ENCODE measurements around the gene GNB5. TPM values are rescaled to one million over a fixed set of nuclear protein-coding genes. Genes with fewer than 3 reads are reported as not detected.

Gene GNB5
- total and polyA plus RNA-seq, 2 of the 13 experiments (the other 11 are each of a cell fraction or from before 2014, with no cell fraction given) = 13.7 to 14.4 TPM

- TF ChIP-seq CEBPZ (IDR thresholded peaks at IDR 0.05; ENCODE audit: low read length) (no peak), ZNF143 (CRISPR knock-in tag; IDR thresholded peaks at IDR 0.05) (no peak), PPARG (CRISPR knock-in tag; conservative IDR thresholded peaks at IDR 0.05) (peak; percentile 62; the same call in 1 of the 2 replicates), CENPT (CRISPR knock-in tag; IDR thresholded peaks at IDR 0.05; ENCODE audit: low read depth) (no peak), PHF21A (CRISPR knock-in tag; IDR thresholded peaks at IDR 0.05) (no peak), FOXA3 (CRISPR knock-in tag; IDR thresholded peaks at IDR 0.05) (peak; percentile 48; the same call in 1 of the 2 replicates), TFAP4 (IDR thresholded peaks at IDR 0.05; ENCODE audit: borderline replicate concordance, low read depth) (peak; percentile 48; the same call in 1 of the 2 replicates), STAG1 (CRISPR knock-in tag; IDR thresholded peaks at IDR 0.05) (no peak; the same call in 1 of the 2 replicates), FOXO1 (CRISPR knock-in tag; IDR thresholded peaks at IDR 0.05) (no peak), NR2C2 (CRISPR knock-in tag; IDR thresholded peaks at IDR 0.05; ENCODE audit: borderline replicate concordance) (no peak), ADNP (CRISPR knock-in tag; IDR thresholded peaks at IDR 0.05) (no peak), ZNF496 (CRISPR knock-in tag; IDR thresholded peaks at IDR 0.05; ENCODE audit: insufficient replicate concordance) (no peak), ZBTB26 (CRISPR knock-in tag; IDR thresholded peaks at IDR 0.05; ENCODE audit: borderline replicate concordance) (0 out of 2 replicates have a peak, but pooled peaks have one; percentile 23), ZSCAN20 (CRISPR knock-in tag; IDR thresholded peaks at IDR 0.05; ENCODE audit: borderline replicate concordance) (0 out of 2 replicates have a peak, but pooled peaks have one; percentile 44), ARID5B (CRISPR knock-in tag; IDR thresholded peaks at IDR 0.05) (peak; percentile 57), RXRB (CRISPR knock-in tag; IDR thresholded peaks at IDR 0.05; ENCODE audit: borderline replicate concordance) (0 out of 2 replicates have a peak, but pooled peaks have one; percentile 26), SYNCRIP (IDR thresholded peaks at IDR 0.05; ENCODE audit: insufficient read depth, low read depth, low read length) (no peak), FOXA1 (IDR thresholded peaks at IDR 0.05) (no peak), FOXA1 (CRISPR knock-in tag; IDR thresholded peaks at IDR 0.05) (no peak), RFX5 (IDR thresholded peaks at IDR 0.05; ENCODE audit: low read depth, low read length) (no peak)
Measured at GRCh38 chr15:52137432-52138357, 53.5 kb downstream of the GNB5 start (continued).

All from HepG2 (cell line).